ENCODE results near the gene ACD.

ACD gene

DNA sequence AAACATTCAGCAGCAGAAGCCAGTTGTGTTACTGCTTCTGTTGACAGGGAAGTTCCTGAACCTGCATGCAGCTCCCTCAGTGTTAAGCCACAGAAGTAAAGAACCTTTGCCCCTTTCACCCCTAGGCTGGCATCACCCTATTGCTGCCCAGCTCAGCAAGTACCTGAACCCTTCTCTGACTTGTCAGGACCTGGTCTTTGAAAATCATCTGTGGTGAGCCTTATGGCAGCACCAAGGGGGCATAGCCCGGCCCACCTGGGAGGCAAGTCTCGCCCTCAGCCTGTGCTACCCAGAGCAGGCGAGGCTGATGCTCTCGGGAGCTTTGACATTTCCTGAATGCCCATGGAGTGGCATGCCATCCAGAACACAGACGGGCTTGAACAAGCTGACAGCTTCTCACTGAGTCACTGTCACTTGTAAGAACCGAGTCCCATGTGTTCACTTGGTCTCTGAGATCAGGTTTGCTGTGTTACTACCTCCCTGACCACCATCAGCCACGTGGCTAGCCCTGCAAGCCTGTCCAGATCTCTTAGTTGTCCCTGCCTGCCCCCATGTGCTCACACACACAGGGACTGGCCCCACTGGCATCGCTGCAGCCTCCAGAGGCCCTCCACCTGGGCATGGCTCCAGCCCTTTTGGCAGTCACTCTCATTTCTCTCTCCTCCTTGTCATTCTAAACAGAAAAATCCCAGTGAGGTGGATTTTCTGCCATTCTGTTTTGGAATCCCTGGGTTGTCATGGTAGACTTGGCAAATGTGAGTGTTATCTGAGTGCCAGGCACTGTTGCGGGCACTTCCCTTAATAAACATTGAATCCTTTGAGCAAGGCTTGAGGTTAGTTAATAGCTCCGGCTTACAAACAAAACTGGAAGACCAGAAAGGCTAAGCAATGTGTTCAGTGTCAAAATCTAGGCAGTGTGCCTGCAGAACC is 18.0 kb downstream of the ACD start:
- TF ChIP-seq, protein P1, sequence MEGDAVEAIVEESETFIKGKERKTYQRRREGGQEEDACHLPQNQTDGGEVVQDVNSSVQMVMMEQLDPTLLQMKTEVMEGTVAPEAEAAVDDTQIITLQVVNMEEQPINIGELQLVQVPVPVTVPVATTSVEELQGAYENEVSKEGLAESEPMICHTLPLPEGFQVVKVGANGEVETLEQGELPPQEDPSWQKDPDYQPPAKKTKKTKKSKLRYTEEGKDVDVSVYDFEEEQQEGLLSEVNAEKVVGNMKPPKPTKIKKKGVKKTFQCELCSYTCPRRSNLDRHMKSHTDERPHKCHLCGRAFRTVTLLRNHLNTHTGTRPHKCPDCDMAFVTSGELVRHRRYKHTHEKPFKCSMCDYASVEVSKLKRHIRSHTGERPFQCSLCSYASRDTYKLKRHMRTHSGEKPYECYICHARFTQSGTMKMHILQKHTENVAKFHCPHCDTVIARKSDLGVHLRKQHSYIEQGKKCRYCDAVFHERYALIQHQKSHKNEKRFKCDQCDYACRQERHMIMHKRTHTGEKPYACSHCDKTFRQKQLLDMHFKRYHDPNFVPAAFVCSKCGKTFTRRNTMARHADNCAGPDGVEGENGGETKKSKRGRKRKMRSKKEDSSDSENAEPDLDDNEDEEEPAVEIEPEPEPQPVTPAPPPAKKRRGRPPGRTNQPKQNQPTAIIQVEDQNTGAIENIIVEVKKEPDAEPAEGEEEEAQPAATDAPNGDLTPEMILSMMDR (IDR thresholded peaks at IDR 0.05; ENCODE audit: borderline replicate concordance, control extremely low read depth, extremely low read depth, insufficient read depth, missing control alignments), result no peak
- no peak for DNase-seq (ENCODE audit: low spot score)
- in situ Hi-C loops (cut with MboI; ENCODE audit: low sequenced_read_pairs, unreplicated experiment), result loop anchor here (10.0 kb wide), 1 partner anchor 107 kb away; no protein-coding TSS in a partner anchor

DNA sequence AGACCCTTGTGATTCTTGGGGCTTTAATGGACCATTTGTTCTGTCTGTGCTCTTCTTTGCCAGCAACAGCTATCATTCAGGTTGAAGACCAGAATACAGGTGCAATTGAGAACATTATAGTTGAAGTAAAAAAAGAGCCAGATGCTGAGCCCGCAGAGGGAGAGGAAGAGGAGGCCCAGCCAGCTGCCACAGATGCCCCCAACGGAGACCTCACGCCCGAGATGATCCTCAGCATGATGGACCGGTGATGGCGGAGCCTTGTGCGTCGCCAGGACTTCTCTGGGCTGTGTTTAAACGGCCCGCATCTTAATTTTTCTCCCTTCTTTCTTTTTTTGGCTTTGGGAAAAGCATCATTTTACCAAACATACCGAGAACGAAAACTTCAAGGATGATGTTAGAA is 22.4 kb downstream of the ACD start:
- in situ Hi-C loops (cut with MboI; ENCODE audit: low sequenced_read_pairs, unreplicated experiment), result no loop called here
- DNase-seq (ENCODE audit: low spot score), result no peak

DNA sequence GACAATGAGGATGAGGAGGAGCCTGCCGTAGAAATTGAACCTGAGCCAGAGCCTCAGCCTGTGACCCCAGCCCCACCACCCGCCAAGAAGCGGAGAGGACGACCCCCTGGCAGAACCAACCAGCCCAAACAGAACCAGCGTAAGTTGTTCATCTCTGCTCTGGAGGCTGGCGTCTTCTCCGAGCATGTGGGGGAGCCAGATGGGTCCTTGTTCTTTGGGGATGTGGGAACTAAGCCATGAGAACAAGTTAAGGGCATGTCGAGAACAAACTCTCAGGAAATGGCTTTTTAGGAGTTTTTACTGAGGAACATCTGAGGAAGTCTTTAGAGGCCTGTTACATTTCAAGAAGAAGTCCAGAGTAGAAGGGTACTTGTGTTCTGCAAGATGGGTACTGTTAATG is 23.3 kb downstream of the ACD start:
- in situ Hi-C loops (cut with MboI; ENCODE audit: low sequenced_read_pairs, unreplicated experiment), result no loop called here
- TF ChIP-seq, protein P1 (IDR thresholded peaks at IDR 0.05; ENCODE audit: borderline replicate concordance, control extremely low read depth, extremely low read depth, insufficient read depth, missing control alignments), result no peak
- DNase-seq (ENCODE audit: low spot score), result no peak

More for the DNA sequence above, 22.4 kb downstream of the ACD start:
- TF ChIP-seq, protein P1 (IDR thresholded peaks at IDR 0.05; ENCODE audit: borderline replicate concordance, control extremely low read depth, extremely low read depth, insufficient read depth, missing control alignments), result no peak

DNA sequence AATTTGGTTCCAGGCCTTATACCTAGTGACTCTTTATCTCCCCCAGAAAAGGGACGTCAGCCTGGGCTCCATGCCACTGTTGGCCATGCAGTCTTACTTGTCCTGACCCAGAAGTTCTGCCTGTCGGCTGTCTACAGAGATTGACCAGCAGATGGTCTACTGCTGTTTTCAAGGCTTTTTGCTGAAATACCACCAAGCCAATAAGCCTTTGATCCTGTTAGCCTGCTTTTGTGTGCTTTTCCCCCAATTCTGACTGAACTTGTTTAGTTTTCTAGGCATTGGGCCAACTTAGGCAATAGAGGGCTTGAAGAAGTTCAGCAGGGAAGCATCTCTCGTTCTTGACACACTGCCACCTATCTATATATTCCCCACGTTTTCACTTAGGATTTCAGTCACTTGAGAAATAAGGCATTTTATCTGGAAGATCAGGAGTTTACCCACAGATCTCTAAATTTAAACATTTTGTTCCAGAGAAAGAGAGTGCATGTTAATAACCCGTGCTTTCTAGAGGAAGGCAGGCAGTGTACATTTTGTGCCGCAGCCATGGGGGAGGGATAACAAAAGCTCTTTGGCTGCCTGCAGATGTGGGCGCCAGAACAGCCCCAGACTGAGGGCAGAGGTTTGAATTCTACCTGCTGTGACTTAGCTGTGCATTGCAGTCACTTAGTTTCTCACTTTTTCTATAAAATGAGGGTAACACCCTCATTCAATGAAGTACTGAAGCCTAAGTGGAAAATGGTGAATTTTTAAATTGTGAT is 27.5 kb downstream of the ACD start:
- no peak for DNase-seq (ENCODE audit: low spot score)
- in situ Hi-C loops (cut with MboI; ENCODE audit: low sequenced_read_pairs, unreplicated experiment), result no loop called here

DNA sequence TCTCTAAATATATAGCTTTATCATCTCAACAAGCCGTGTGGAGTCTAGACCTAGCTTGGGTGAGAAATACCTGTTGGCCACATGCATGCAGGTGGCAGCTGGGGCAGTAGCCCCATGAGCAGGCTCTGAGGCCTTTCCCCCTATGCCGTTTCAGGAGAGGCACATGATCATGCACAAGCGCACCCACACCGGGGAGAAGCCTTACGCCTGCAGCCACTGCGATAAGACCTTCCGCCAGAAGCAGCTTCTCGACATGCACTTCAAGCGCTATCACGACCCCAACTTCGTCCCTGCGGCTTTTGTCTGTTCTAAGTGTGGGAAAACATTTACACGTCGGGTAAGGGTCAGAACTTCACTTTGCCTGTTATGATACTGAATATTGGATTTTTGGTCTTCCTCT is 31.8 kb downstream of the ACD start:
- no peak for DNase-seq (ENCODE audit: low spot score)
- TF ChIP-seq, protein P1 (IDR thresholded peaks at IDR 0.05; ENCODE audit: borderline replicate concordance, control extremely low read depth, extremely low read depth, insufficient read depth, missing control alignments), result no peak
- in situ Hi-C loops (cut with MboI; ENCODE audit: low sequenced_read_pairs, unreplicated experiment), result no loop called here

More for the DNA sequence above, 27.5 kb downstream of the ACD start:
- TF ChIP-seq, protein P1 (IDR thresholded peaks at IDR 0.05; ENCODE audit: borderline replicate concordance, control extremely low read depth, extremely low read depth, insufficient read depth, missing control alignments), result no peak

DNA sequence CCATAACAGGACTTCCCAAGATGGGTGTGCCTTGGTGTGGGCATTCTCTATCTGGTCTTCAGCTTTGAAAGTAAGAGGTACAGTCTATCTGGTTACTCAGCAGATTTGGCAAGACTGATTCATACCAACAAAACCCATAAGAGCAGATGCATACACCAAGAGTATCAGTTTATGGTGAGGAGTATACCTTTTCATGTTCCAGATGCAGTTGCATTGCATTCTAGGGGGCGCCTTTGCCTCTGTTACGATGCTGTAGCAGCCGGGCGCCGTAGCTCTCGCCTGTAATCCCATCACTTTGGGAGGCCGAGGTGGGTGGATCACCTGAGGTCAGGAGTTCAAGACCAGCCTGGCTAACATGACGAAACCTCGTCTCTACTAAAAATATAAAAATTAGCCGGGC is 46.3 kb downstream of the ACD start:
- TF ChIP-seq, protein P1 (IDR thresholded peaks at IDR 0.05; ENCODE audit: borderline replicate concordance, control extremely low read depth, extremely low read depth, insufficient read depth, missing control alignments), result no peak
- in situ Hi-C loops (cut with MboI; ENCODE audit: low sequenced_read_pairs, unreplicated experiment), result no loop called here
- DNase-seq (ENCODE audit: low spot score), result no peak
